HG02759 (cell line): ENCODE results near the gene APBA3.

Source experiments
- ATAC-seq: cut with Tn5 transposase; IDR thresholded peaks from one replicate; pipeline ENCODE4 v1.9.1; 2021; ENCODE audit warnings: mild to moderate bottlenecking, moderate library complexity; ENCODE audit not compliant: unreplicated experiment

APBA3 gene

DNA sequence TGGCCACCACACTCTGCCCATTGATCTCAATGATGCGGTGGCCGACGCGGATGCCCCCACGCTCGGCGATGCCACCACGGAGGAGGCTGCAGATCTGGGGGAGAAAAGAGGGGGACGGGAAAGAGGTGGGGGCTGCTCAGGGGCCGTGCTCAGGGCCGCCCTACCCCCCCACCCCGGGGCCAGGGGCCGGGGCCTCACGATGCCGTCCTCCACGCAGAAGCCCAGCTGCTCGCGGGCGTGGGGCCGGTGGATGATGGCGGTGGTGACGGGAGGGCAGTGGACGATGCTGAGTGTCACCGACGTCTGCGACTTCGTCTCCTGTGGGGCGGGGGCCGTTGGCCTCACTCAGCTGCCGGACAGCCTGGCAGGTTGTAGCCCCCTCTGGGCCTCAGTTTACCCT lies 10.3 kb downstream of the APBA3 start:
- no peak for ATAC-seq

DNA sequence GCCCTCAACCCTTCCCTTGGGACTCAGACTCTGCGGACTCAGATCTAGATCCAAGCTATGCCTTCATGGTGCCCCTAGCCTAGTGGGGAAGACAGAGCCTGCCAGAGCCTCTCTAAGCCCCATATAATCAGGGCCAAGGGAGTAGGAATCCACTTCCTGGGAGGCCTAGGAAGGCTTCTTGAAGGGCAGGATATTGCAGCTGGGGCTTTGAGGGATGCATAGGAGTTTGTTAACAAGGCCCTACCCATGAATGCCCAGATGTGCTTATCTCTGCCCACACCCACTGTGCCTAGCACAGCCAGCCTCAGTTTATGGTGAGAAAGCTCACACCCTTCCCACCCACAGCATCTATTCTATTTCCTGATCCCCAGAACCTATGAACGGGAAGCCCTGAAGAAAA lies 11.3 kb downstream of the APBA3 start:
- no peak for ATAC-seq

DNA sequence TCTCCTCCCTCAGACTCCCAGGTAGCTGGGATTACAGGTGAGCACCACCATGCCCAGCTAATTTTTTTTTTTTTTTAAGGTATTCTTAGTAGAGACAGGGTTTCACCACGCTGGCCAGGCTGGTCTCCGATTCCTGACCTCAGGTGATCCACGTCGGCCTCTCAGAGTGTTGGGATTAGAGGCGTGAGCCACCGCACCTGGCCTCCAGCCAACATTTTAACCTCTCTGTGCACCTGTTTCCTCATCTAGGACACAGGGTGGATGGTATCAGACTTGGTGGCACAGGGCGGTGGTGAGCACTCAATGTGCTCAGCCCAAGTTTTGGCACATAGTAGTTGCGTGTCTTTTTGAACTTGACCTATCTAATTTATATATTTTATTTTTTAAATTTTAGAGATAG lies 12.5 kb downstream of the APBA3 start:
- ATAC-seq = no peak

DNA sequence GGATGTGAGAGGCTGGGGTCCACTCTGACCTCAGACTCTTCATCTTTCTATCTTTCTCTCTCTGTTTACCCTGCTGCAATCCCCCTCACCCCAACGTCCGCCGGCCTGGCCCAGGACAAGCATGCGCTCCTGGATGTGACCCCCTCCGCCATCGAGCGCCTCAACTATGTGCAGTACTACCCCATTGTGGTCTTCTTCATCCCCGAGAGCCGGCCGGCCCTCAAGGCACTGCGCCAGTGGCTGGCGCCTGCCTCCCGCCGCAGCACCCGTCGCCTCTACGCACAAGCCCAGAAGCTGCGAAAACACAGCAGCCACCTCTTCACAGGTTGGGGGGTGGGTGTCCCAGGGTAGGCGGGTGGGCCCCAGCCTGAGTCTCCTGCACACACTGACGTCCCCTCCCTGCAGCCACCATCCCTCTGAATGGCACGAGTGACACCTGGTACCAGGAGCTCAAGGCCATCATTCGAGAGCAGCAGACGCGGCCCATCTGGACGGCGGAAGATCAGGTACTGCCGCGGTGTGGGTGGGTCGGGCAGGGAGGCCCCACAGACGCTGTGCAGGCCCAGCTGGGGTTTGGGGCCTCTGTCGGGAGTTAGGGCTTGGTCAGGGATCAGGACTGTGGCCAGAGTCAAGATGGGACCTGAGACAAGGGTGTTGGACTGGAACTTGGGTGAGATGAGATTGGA lies 15.0 kb downstream of the APBA3 start:
- no peak for ATAC-seq

DNA sequence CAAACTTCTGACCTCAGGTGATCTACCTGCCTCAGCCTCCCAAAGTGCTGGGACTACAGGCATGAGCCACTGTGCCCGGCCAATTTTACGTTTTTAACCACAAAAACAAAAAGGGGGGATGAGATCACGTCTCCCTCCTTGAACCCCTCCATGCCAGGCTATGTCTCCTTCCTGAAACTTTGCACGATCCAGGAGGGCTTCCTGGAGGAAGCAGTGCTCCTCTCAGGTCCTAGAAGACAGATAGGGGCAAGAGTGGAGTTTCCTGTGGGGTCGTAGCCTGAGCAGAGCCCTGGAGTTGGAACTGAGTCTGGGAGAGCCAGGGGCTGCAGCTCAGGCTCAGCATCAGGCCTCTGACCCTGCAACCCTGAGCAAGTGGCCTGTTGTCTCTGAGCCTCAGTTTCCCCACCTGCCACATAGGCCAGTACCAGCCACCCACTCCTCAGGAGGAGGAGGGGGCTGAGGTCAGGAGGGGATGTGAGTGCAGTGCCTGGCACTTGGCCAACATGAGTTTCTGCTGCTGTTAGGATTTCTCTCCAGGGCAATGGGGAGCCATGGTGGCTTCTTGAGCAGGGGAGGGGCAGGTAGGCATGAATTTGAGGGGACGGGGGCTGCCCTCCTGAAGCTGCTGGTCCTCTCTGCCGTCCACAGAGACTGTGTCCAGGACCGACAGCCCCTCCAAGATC lies 16.0 kb downstream of the APBA3 start:
- no peak for ATAC-seq

DNA sequence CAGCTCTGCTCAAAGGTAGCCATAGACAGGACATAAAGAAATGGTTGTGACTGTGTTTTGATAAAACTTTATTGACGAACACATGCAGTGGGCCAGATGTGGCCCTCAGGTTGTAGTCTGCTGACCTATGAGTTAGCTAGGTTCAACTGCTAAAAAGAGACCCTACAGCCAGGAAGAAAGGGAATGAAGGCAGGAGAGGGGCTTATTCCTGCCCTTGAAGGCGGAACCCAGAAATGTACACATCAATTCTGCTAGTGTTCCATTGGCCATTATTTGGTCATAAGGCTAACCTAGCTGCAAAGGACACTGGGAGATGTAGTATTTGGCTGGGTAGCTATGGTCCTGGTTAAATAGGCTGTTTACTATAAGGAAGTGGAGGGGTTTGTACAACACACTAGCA lies 18.0 kb downstream of the APBA3 start:
- ATAC-seq = no peak

DNA sequence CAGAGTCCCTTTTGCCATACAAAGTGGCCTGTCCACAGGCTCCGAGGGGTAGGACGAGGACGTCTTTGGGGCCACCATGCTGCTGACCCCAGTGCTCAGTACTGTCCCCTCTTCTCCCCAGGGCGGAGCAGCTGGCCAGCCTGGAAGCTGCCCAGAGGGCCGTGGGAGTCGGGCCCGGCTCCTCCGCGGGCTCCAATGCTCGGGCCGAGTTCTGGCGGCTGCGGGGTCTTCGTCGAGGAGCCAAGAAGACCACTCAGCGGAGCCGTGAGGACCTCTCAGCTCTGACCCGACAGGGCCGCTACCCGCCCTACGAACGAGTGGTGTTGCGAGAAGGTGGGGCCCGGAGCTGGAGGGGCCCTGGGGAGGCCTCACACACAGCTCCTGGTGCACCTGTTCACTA lies 21.1 kb downstream of the APBA3 start:
- no peak for ATAC-seq

DNA sequence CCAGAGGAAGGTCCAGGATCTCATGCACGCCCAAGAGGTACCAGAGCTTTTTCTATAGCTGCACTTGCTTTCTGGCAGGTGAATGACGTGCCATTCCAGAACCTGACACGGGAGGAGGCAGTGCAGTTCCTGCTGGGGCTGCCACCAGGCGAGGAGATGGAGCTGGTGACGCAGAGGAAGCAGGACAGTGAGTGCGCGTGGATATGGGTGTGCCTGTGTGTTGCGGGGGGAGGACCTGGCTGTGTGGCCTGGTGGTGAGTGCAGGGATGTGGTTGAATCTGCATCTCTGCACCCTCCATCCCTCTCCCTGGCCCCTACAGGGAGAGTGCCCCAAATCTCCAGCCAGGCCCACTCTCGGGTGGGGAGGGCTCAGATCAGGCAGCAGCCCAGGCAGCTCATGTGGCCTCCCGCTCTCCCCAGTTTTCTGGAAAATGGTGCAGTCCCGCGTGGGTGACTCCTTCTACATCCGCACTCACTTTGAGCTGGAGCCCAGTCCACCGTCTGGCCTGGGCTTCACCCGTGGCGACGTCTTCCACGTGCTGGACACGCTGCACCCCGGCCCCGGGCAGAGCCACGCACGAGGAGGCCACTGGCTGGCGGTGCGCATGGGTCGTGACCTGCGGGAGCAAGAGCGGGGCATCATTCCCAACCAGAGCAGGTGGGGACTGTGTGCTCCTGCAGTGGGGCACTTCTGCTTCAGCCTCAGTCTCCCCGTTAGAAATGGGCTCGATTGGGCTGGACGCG lies 22.8 kb downstream of the APBA3 start:
- ATAC-seq = no peak

DNA sequence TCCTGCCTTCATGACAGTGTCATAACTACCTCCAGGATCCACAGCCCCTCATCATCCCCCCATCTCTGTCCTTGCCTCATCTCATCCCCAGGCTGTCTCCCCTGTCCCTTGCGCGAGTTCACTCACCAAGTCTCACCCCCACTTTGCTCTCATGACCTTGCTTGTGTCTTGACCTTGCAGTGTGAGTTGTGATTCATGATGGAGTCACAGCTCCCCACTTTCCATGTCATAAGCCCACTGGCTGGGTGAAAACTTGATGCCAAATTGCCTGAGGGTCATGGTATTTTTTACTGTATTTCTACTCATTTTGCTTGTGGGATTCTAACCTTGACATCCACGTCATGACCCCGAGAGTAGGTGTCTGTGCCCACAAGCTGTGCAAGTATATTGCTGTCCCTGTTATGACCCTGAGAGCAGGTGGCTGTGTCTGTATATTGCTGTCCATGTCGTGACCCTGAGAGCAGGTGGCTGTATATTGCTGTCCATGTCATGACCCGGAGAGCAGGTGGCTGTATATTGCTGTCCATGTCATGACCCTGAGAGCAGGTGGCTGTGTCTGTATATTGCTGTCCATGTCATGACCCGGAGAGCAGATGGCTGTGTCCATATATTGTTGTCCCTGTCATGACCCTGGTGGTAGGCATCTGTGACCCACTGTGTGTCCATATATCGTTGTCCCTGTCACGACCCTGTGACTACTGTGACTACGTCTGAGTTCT lies 23.8 kb downstream of the APBA3 start:
- ATAC-seq = no peak

DNA sequence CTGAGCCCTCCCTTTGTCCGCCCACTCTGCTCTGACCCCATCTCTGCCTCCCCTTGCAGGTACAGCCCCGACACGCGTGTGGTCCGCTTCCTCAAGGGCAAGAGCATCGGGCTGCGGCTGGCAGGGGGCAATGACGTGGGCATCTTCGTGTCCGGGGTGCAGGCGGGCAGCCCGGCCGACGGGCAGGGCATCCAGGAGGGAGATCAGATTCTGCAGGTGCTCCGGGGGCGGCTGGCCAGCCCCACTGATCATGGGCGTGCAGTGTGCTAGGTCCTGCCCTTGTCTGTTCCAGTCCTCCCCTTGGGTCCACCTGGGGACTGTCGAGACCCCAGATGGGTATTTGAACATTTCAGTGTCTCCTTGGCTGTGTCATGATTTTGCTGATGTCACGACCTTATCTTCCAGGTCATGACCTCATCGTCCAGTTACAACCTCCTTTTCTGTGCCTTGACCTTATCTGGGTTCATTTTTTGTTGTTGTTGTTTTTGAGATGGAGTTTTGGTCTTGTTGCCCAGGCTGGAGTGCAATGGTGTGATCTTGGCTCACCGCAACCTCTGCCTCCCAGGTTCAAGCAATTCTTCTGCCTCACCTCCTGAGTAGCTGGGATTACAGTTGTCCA lies 25.3 kb downstream of the APBA3 start:
- ATAC-seq = no peak

DNA sequence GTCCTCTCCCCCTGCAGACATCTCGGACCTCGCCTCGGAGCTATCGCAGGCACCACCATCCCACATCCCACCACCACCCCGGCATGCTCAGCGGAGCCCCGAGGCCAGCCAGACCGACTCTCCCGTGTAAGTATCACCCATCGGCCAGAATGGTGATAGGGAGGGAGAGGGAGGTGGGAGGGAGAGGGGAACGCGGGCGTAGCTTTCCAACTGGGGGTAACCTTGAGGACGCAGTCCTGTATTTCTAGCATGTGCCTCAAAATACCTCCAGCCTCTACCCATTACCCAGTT lies 27.2 kb downstream of the APBA3 start:
- no peak for ATAC-seq

DNA sequence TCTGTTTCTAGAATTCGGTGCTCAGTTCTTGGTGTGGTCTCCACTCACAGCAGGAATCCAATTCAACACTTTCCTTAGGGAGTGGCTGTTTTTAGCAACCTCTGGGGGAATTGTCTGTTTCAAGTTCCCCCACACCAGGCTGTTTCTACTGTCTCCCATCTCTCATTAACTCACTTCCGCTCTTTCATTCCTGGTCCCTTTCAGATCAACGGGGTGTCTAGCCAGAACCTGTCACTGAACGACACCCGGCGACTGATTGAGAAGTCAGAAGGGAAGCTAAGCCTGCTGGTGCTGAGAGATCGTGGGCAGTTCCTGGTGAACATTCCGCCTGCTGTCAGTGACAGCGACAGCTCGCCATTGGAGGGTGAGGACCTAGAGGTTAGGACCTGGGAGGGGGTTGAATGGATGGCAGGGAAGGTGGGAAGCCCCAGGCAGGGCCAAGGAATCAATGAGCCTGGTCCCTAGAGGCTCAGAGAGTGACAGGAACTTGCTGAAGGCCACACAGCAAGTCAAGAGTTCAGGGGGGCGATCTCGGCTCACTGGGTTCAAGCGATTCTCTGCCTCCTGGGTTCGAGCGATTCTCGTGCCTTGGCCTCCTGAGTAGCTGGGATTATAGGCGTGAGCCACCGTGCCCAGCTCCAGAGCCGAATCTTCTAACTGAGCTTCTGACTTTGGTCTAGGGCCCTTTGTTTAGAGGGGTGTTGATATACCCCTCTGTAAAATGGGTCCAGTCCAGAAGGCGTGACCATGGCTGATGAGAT lies 27.8 kb downstream of the APBA3 start:
- no peak for ATAC-seq

DNA sequence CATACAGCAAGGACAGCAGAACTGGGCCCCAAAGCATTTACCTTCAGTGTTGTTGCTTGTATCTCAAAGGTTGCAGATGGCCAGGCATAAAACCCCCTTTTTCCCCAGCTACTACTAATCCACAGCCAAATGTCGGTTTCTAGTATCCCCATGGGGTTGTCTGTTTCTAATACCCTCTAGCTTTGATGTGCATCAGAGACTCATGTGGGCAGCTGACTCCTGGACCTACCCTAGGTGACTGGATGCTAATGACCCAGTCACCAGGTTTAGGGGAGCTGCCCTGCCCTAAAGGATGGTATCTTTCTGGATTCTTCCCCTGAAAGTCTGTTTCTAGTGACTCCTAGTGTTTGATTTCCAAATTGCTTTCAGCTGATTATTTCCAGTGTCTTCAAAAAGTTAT lies 29.4 kb downstream of the APBA3 start:
- ATAC-seq = no peak

DNA sequence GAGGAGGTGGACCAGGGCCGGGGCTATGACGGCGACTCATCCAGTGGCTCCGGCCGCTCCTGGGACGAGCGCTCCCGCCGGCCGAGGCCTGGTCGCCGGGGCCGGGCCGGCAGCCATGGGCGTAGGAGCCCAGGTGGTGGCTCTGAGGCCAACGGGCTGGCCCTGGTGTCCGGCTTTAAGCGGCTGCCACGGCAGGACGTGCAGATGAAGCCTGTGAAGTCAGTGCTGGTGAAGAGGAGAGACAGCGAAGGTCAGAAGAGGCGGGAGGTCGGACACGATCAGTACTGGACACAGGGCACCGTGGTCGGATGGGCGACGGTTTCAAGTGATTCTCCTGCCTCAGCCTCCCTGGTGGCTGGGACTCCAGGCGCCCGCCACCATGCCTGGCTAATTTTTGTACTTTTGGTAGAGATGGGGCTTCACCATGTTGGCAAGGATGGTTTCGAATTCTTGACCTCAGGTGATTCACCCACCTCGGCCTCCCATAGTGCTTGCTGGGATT lies 31.0 kb downstream of the APBA3 start:
- no peak for ATAC-seq

DNA sequence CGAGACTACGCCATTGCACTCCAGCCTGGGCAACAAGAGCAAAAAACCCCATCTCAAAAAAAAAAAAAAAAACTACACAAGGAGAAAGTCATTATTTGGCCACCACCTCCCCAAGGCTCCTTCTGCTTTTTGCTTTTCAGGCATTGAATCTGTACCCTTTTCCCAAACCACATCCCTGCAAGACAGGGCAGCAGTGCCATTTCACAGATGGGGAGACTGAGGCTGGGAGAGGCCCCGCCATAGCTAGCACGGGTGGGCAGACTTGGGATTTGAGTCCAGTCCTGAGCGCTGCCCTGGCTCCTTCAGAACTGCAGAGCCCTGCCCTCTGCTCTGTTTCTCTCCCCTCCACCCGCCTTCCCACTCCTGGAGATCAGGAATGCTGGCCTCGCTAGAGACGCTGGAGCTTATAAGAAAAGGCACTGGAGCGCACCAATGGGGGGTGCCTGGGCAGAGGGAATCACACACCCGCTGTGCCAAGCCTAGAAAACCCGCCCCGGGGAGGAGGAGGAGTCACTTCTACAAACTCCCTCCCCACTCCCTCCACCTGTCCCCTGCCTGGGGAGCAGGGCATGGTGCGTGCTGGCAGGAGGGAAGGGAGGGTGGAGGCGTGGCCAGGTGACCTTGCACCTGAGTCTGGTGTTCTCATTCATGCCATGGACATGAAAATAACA lies 35.7 kb downstream of the APBA3 start:
- no peak for ATAC-seq

DNA sequence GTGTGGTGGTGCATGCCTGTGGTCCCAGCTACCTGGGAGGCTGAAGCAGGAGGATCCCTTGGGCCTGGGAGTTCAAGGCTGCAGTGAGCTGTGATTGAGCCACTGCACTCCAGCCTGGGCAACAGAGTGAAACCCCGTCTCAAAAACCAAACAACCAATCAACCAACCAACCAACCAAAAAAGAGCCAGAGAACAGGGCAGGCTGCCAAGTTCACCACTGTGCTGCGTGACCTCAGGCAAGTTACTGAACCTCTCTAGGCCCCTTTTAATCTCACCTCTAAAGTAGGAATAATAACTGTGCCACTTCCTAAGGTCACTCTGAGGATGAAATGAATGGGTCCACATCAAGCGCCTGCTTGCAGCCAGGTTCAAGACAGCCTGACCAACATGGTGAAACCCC lies 36.4 kb downstream of the APBA3 start:
- no peak for ATAC-seq

DNA sequence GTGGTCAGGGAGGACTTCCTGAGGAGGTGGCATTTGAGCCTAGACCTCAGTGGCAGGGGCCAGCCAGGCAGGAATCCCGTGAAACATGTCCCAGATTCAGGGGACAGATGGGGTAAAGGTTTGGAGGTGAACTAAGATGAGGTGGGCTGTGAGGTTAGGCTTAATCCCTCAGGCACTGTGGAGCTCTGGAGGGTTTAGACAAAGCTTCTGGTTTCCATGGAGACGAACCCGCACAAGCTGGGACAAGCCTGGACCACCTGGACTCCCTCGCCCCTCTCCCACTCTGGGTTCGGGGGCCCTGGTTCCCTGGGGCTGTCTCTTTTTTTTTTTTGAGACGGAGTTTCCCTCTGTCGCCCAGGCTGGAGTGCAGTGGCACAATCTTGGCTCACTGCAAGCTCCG lies 37.6 kb downstream of the APBA3 start:
- ATAC-seq = no peak

DNA sequence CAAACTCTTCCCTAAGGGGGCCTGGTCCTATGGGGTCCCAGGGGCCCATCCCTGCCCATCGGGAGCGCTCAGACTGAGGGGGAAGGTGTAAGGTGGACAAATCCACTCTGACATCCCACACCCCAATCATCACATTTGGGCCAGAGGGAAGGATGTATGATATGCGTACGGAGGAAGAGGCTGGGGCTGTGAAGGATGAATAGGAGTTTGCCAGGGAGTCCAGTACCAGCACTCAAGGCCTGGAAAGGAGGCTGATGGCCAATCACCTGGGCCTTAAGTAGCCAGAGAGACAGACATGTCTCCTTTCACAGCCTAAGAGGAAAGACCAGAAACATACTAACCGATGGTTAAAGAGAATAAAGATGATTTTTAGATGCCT lies 38.4 kb downstream of the APBA3 start:
- ATAC-seq = no peak

DNA sequence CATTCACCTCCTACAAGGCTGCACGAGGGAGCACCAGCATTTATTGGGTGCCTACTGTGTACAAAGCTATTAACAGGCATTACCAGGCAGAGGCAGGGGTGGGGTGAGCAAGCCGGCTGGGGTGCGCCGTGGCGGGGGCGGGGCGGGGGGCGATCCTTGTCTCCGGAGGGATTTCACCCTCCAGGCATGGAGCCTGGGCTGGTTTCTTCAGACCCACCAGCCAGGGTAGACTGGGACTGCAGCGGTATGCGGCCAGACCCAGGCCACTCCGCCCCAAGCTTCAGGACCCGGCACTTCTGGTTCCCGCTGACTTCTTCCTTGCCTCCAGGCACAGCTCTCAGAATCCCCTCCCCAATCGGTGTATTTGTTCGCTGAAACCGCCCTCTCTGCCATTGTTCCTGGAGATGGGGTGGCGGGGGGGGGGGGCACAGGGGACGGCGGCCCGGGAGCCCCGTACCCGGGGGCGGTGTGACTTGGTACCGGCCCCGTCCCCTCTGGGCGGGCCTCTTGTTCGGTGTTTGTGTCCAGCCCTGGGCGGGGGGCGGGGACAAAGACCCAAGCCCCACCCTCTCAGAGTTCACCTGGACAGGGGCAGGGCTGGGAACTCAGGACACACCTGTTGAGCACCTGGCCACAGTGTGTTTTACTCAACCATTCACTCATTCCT lies 38.9 kb downstream of the APBA3 start:
- no peak for ATAC-seq
